RWPE2 (cell line): Measurements from ENCODE around the gene NR2F1-AS1.

Experiments
- ATAC-seq: fragments of 200-7000 bp; cut with Tn5 transposase; 3 replicates; pipeline ENCODE4 v1.9.1; 2021; ENCODE audit warnings: low read depth
- DNase-seq: peaks from one replicate; pipeline ENCODE4 v3.0.0-alpha.2; 2020; ENCODE audit warnings: low spot score
- H3K27ac ChIP-seq: fragments of 450-650 bp; 2 replicates; pipeline ENCODE4 v1.5.1; 2017; ENCODE audit warnings: mild to moderate bottlenecking; ENCODE audit not compliant: poor library complexity, severe bottlenecking
- H3K27me3 ChIP-seq: fragments of 250-450 bp; sonication (Bioruptor Pico); 2 replicates; pipeline ENCODE4 v1.5.1; 2021; ENCODE audit warnings: mild to moderate bottlenecking, moderate library complexity; ENCODE audit not compliant: insufficient read depth, poor library complexity, severe bottlenecking
- H3K36me3 ChIP-seq: fragments of 250-450 bp; sonication (Bioruptor Pico); 2 replicates; pipeline ENCODE4 v1.5.1; 2020; ENCODE audit warnings: low read depth, mild to moderate bottlenecking, moderate library complexity
- H3K4me1 ChIP-seq: fragments of 250-450 bp; sonication (Bioruptor Pico); 2 replicates; pipeline ENCODE4 v1.5.1; 2021; ENCODE audit warnings: mild to moderate bottlenecking, moderate library complexity; ENCODE audit not compliant: insufficient read depth, poor library complexity, severe bottlenecking
- H3K4me3 ChIP-seq: fragments of 250-450 bp; sonication (Bioruptor Pico); 2 replicates; pipeline ENCODE4 v1.5.1; 2021; ENCODE audit warnings: mild to moderate bottlenecking, moderate library complexity; ENCODE audit not compliant: severe bottlenecking
- H3K9me3 ChIP-seq: fragments of 250-450 bp; sonication (Bioruptor Pico); 2 replicates; pipeline ENCODE4 v1.5.1; 2021; ENCODE audit warnings: mild to moderate bottlenecking, moderate library complexity; ENCODE audit not compliant: severe bottlenecking
- TF ChIP-seq, protein P1 (sequence below): fragments of 450-650 bp; IDR thresholded peaks from one replicate; pipeline ENCODE4 v1.5.1; 2017; ENCODE audit warnings: mild to moderate bottlenecking, moderate library complexity; ENCODE audit not compliant: poor library complexity, severe bottlenecking

The NR2F1-AS1 gene

GRCh38 chr5:93585767-93586385, 4.9 kb upstream of the NR2F1-AS1 start:
- Histone ChIP-seq H3K27ac (no peak overlapping the region), H3K36me3 (no peaks in the 10 kb centered on the region), H3K4me1 (no peaks in the 10 kb centered on the region), H3K9me3 (no peaks in the 10 kb centered on the region), H3K27me3 (peaks cover 11% of the 10 kb centered on the region), H3K4me3 (no peak overlapping the region)
- ATAC-seq, result no peak
- TF ChIP-seq, protein P1, sequence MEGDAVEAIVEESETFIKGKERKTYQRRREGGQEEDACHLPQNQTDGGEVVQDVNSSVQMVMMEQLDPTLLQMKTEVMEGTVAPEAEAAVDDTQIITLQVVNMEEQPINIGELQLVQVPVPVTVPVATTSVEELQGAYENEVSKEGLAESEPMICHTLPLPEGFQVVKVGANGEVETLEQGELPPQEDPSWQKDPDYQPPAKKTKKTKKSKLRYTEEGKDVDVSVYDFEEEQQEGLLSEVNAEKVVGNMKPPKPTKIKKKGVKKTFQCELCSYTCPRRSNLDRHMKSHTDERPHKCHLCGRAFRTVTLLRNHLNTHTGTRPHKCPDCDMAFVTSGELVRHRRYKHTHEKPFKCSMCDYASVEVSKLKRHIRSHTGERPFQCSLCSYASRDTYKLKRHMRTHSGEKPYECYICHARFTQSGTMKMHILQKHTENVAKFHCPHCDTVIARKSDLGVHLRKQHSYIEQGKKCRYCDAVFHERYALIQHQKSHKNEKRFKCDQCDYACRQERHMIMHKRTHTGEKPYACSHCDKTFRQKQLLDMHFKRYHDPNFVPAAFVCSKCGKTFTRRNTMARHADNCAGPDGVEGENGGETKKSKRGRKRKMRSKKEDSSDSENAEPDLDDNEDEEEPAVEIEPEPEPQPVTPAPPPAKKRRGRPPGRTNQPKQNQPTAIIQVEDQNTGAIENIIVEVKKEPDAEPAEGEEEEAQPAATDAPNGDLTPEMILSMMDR, result no peak
- DNase-seq, result no peak

- no peaks in the 10 kb centered on the region for H3K4me1 ChIP-seq
- no peaks in the 10 kb centered on the region for H3K36me3 ChIP-seq
- H3K27me3 ChIP-seq, result peaks cover 11% of the 10 kb centered on the region
- no peak overlapping the region for H3K27ac ChIP-seq
- DNase-seq, result no peak
- no peaks in the 10 kb centered on the region for H3K9me3 ChIP-seq
- ATAC-seq, result 0 out of 3 replicates have a peak, but pooled peaks have one; percentile 1
- TF ChIP-seq, protein P1, result no peak
- peak overlapping the region; percentile 91 for H3K4me3 ChIP-seq
These were observed 4.2 kb upstream of the NR2F1-AS1 start for GRCh38 chr5:93585041-93585766.

DNA sequence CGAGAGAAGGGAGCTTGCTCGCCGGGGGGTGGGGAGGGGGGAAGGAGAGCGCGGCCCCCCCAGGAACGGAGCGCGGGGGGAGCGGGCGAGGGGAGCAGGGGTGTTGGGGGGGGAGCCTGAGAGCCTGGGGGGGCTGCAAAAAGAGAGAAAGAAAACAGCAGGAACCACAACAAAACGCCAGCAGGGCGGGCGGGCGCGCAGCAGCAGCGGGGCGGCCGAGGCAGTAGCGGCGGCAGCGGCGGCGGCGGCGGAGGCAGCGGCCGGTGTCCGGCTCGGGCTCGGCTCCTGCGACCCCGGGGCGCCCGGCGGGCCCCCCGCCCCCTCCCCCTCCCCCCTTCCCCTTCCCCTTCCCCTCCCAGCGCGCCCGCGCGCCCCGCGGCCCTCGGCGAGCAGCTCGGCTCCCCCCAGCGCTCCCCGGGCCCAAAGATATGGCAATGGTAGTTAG, 3.6 kb upstream of the NR2F1-AS1 start:
- no peak for DNase-seq
- TF ChIP-seq, protein P1, result no peak

GRCh38 chr5:93583768-93584595, 3.0 kb upstream of the NR2F1-AS1 start:
- H3K4me1 ChIP-seq, result no peaks in the 10 kb centered on the region
- H3K27ac ChIP-seq, result no peak overlapping the region

More for the DNA sequence above, 3.6 kb upstream of the NR2F1-AS1 start:
- Histone ChIP-seq H3K36me3 (no peaks in the 10 kb centered on the region), H3K27ac (no peak overlapping the region), H3K9me3 (no peaks in the 10 kb centered on the region), H3K4me1 (no peaks in the 10 kb centered on the region), H3K27me3 (peaks cover 11% of the 10 kb centered on the region), H3K4me3 (peak overlapping the region; percentile 91)
- ATAC-seq, result no peak

More at GRCh38 chr5:93583768-93584595, 3.0 kb upstream of the NR2F1-AS1 start:
- TF ChIP-seq, protein P1, result no peak
- ATAC-seq (peak; percentile 22), DNase-seq (no peak)
- peak overlapping the region; percentile 91 for H3K4me3 ChIP-seq
- H3K9me3 ChIP-seq, result no peaks in the 10 kb centered on the region
- H3K27me3 ChIP-seq, result peaks cover 11% of the 10 kb centered on the region
- H3K36me3 ChIP-seq, result no peaks in the 10 kb centered on the region
